Liver (tissue), 3 donors: ENCODE measurements around the gene PRKAA1.

Experiments used
- EGR1 ChIP-seq, 2 donors: IDR thresholded peaks; 2 replicates each; pipeline ENCODE4 v1.6.1; 2016 to 2018; ENCODE audit warnings: antibody characterized with exemption in 2 of 2, low read depth in 2 of 2
- GABPA ChIP-seq, 2 donors: IDR thresholded peaks in 1 of 2; conservative IDR thresholded peaks in 1 of 2; 2 replicates each; pipeline ENCODE4 v1.6.1; 2016; ENCODE audit warnings: antibody characterized with exemption in 2 of 2, mild to moderate bottlenecking in 1 of 2, moderate library complexity in 1 of 2
- JUND ChIP-seq, 2 donors: IDR thresholded peaks; 2 replicates each; pipeline ENCODE4 v1.6.1; 2016; ENCODE audit warnings: antibody characterized with exemption in 2 of 2
- RAD21 ChIP-seq, 2 donors: IDR thresholded peaks; 2 replicates each; pipeline ENCODE4 v1.6.1; 2016; ENCODE audit warnings: antibody characterized with exemption in 2 of 2, mild to moderate bottlenecking in 2 of 2
- RXRA ChIP-seq, 2 donors: IDR thresholded peaks; 2 replicates each; pipeline ENCODE4 v1.6.1; 2017 to 2018; ENCODE audit warnings: antibody characterized with exemption in 2 of 2, mild to moderate bottlenecking in 1 of 2
- TAF1 ChIP-seq: conservative IDR thresholded peaks from 2 replicates; pipeline ENCODE4 v1.6.1; 2016; ENCODE audit warnings: antibody characterized with exemption, mild to moderate bottlenecking
- TF ChIP-seq, protein P1 (sequence below): fragments of 150-350 bp; IDR thresholded peaks from 2 replicates; pipeline ENCODE4 v1.5.1; 2017; ENCODE audit warnings: improper control_type of control experiment, low read depth, low read length; ENCODE audit not compliant: missing input control
- TF ChIP-seq, protein P2 (sequence below): IDR thresholded peaks from 2 replicates; pipeline ENCODE4 v1.6.1; 2016; ENCODE audit warnings: antibody characterized with exemption, mild to moderate bottlenecking
- TF ChIP-seq, protein P3 (sequence below): IDR thresholded peaks from 2 replicates; pipeline ENCODE4 v1.6.1; 2016; ENCODE audit warnings: antibody characterized with exemption
- donor health status: healthy.
- donor health status: healthy.

DNA sequence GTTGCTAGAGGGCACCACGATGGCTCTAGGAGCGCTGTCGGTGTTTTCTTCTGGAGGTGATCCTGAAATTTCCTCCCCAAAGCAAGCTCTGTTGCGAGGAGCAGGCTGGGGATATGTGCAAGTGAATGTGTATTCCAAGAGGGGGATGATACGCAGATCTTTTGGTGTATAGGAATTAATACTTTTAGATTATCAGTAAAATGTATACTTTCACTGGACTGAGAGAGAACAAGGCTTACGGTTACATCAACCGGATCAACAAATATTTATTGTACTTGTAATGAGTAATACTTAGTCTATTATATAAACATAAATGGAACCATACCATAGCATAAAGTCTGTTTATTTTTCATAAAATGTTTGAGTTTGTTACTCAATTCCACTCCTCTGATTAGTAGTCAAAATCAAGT is 632 bp upstream of the PRKAA1 start:
- no peak for TF ChIP-seq TAF1
- no peak for TF ChIP-seq EGR1 (IDR thresholded peaks at IDR 0.05; ENCODE audit: low read depth in 2 of 2)
- no peak for TF ChIP-seq RAD21 (IDR thresholded peaks at IDR 0.05)
- no peak for TF ChIP-seq RXRA (IDR thresholded peaks at IDR 0.05)
- TF ChIP-seq, protein P1, sequence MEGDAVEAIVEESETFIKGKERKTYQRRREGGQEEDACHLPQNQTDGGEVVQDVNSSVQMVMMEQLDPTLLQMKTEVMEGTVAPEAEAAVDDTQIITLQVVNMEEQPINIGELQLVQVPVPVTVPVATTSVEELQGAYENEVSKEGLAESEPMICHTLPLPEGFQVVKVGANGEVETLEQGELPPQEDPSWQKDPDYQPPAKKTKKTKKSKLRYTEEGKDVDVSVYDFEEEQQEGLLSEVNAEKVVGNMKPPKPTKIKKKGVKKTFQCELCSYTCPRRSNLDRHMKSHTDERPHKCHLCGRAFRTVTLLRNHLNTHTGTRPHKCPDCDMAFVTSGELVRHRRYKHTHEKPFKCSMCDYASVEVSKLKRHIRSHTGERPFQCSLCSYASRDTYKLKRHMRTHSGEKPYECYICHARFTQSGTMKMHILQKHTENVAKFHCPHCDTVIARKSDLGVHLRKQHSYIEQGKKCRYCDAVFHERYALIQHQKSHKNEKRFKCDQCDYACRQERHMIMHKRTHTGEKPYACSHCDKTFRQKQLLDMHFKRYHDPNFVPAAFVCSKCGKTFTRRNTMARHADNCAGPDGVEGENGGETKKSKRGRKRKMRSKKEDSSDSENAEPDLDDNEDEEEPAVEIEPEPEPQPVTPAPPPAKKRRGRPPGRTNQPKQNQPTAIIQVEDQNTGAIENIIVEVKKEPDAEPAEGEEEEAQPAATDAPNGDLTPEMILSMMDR = no peak
- TF ChIP-seq, protein P2, sequence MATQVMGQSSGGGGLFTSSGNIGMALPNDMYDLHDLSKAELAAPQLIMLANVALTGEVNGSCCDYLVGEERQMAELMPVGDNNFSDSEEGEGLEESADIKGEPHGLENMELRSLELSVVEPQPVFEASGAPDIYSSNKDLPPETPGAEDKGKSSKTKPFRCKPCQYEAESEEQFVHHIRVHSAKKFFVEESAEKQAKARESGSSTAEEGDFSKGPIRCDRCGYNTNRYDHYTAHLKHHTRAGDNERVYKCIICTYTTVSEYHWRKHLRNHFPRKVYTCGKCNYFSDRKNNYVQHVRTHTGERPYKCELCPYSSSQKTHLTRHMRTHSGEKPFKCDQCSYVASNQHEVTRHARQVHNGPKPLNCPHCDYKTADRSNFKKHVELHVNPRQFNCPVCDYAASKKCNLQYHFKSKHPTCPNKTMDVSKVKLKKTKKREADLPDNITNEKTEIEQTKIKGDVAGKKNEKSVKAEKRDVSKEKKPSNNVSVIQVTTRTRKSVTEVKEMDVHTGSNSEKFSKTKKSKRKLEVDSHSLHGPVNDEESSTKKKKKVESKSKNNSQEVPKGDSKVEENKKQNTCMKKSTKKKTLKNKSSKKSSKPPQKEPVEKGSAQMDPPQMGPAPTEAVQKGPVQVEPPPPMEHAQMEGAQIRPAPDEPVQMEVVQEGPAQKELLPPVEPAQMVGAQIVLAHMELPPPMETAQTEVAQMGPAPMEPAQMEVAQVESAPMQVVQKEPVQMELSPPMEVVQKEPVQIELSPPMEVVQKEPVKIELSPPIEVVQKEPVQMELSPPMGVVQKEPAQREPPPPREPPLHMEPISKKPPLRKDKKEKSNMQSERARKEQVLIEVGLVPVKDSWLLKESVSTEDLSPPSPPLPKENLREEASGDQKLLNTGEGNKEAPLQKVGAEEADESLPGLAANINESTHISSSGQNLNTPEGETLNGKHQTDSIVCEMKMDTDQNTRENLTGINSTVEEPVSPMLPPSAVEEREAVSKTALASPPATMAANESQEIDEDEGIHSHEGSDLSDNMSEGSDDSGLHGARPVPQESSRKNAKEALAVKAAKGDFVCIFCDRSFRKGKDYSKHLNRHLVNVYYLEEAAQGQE = no peak
- TF ChIP-seq, protein P3, sequence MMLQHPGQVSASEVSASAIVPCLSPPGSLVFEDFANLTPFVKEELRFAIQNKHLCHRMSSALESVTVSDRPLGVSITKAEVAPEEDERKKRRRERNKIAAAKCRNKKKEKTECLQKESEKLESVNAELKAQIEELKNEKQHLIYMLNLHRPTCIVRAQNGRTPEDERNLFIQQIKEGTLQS = no peak
- no peak for TF ChIP-seq JUND (IDR thresholded peaks at IDR 0.05)
- TF ChIP-seq GABPA (IDR thresholded peaks at IDR 0.05 in 1 of 2, conservative IDR thresholded peaks at IDR 0.05 in 1 of 2) = no peak
